AG09309 (cell line): ENCODE data around the gene POGK.
A peak's percentile ranks its signal among the peaks of the same experiment; 100 is the strongest.
"Not testable (repeated sequence)": the region's sequence is repeated elsewhere in the genome, so short reads cannot be mapped to it uniquely, and the experiment has no call there.

Source experiments
- DNase-seq: peaks from one replicate; pipeline ENCODE4 v3.0.0-alpha.2; 2010; ENCODE audit warnings: low read depth
- H3K4me3 ChIP-seq: 2 replicates; pipeline ENCODE4 v1.5.1; 2011; ENCODE audit warnings: mild to moderate bottlenecking, low read depth, low read length, moderate library complexity; ENCODE audit not compliant: control insufficient read depth
- CTCF ChIP-seq: IDR thresholded peaks from 2 replicates; pipeline ENCODE4 v1.5.1; 2011; ENCODE audit warnings: mild to moderate bottlenecking, low read depth, low read length, inconsistent platforms; ENCODE audit not compliant: insufficient read depth, control insufficient read depth; ENCODE audit errors: missing control alignments

Gene POGK

GRCh38 chr1:166819974-166820373 is 19.3 kb upstream of the POGK start:
- DNase-seq = no peak
- H3K4me3 ChIP-seq = no peak overlapping the region
- no peak for TF ChIP-seq CTCF

- no peak for DNase-seq
- H3K4me3 ChIP-seq = no peak overlapping the region
- TF ChIP-seq CTCF = peak; percentile 51
These were observed 16.9 kb upstream of the POGK start for GRCh38 chr1:166822385-166822784.

GRCh38 chr1:166827426-166827825 is 11.8 kb upstream of the POGK start:
- DNase-seq = no peak
- no peak overlapping the region for H3K4me3 ChIP-seq
- TF ChIP-seq CTCF = no peak

GRCh38 chr1:166829762-166830161 is 9.5 kb upstream of the POGK start:
- not testable (repeated sequence) for DNase-seq, H3K4me3 ChIP-seq

- no peak overlapping the region for H3K4me3 ChIP-seq
- no peak for TF ChIP-seq CTCF
- DNase-seq = no peak
These were observed 2.5 kb upstream of the POGK start for GRCh38 chr1:166836733-166837132.

GRCh38 chr1:166839600-166840308 is 479 bp downstream of the POGK start:
- no peak for DNase-seq
- TF ChIP-seq CTCF = peak; percentile 12
- H3K4me3 ChIP-seq = peak overlapping the region; percentile 66

GRCh38 chr1:166840309-166841274 is 1.3 kb downstream of the POGK start:
- H3K4me3 ChIP-seq = peak overlapping the region; percentile 66
- DNase-seq = no peak
- TF ChIP-seq CTCF = no peak
